ENCODE results near the gene LMAN2L. TPM values are rescaled to one million over a fixed set of nuclear protein-coding genes. Genes with fewer than 3 reads are reported as not detected.

Gene LMAN2L
- total and polyA plus RNA-seq, 5 donors from 2014 or later: 5.4 to 22.7 (median 19.6) TPM

DNA sequence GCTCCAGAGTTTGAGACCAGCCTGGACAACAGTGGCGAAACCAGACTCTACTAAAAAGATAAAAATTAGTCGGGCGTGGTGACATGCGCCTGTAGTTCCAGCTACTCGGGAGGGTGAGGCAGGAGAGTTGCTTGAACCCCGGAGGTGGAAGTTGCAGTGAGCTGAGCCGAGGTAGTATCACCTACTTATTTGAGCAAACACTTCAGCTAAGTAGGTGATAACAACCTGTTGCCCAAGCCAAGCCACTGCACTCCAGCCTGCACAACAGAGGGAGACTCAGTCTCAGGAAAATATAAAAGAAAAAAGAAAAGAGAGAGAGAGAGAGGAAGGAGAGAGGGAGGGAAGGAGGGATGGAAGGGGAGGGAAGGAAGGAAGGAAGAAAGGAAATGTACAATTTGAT is 76.0 kb downstream of the LMAN2L start:
- Histone ChIP-seq H3K4me3 (ENCODE audit: low read depth, low read length) (no peak overlapping the region), H3K27me3 (ENCODE audit: control insufficient read depth, insufficient read depth, low read length) (no peaks in the 10 kb centered on the region), H3K27ac (ENCODE audit: insufficient read depth, low read length, poor library complexity, severe bottlenecking) (no peak overlapping the region), H3K36me3 (ENCODE audit: control insufficient read depth, insufficient read depth, low read length) (no peaks in the 10 kb centered on the region), H3K9me3 (ENCODE audit: control insufficient read depth in 2 of 2, low read length in 2 of 2) (no peaks in the 10 kb centered on the region), H3K4me1 (ENCODE audit: control insufficient read depth, insufficient read depth, low read length, poor library complexity, severe bottlenecking) (no peaks in the 10 kb centered on the region)
- H3K4me1 Mint-ChIP-seq: no peaks in the 10 kb centered on the region
- H3K27me3 Mint-ChIP-seq: peaks cover 7% of the 10 kb centered on the region
- DNase-seq: no peak
- H3K9me3 Mint-ChIP-seq: peaks cover 0 to 4% (median 1%) of the 10 kb centered on the region in 7 donors
- H3K4me3 Mint-ChIP-seq: no peak overlapping the region
- no peak for ATAC-seq (ENCODE audit: low read depth in 2 of 2)
- no peaks in the 10 kb centered on the region for H3K36me3 Mint-ChIP-seq
- H3K27ac Mint-ChIP-seq: no peak overlapping the region

GRCh38 chr2:96663177-96663576 is 76.7 kb downstream of the LMAN2L start:
- DNase-seq: no peak
- peaks cover 0 to 4% (median 1%) of the 10 kb centered on the region in 7 donors for H3K9me3 Mint-ChIP-seq
- no peaks in the 10 kb centered on the region for H3K9me3 ChIP-seq (ENCODE audit: control insufficient read depth in 2 of 2, low read length in 2 of 2)
- H3K4me1 ChIP-seq (ENCODE audit: control insufficient read depth, insufficient read depth, low read length, poor library complexity, severe bottlenecking): no peaks in the 10 kb centered on the region
- no peak overlapping the region for H3K27ac Mint-ChIP-seq
- no peaks in the 10 kb centered on the region for H3K36me3 ChIP-seq (ENCODE audit: control insufficient read depth, insufficient read depth, low read length)
- H3K4me3 ChIP-seq (ENCODE audit: low read depth, low read length): no peak overlapping the region
- no peak overlapping the region for H3K27ac ChIP-seq (ENCODE audit: insufficient read depth, low read length, poor library complexity, severe bottlenecking)
- peaks cover 0 to 2% (median 0%) of the 10 kb centered on the region in 4 donors for H3K4me1 Mint-ChIP-seq
- H3K4me3 Mint-ChIP-seq: no peak overlapping the region
- no peaks in the 10 kb centered on the region for H3K27me3 ChIP-seq (ENCODE audit: control insufficient read depth, insufficient read depth, low read length)
- H3K27me3 Mint-ChIP-seq: peaks cover 7% of the 10 kb centered on the region
- no peak for ATAC-seq (ENCODE audit: low read depth in 2 of 2)
- H3K36me3 Mint-ChIP-seq: no peaks in the 10 kb centered on the region

- H3K4me3 ChIP-seq (ENCODE audit: low read depth, low read length): no peak overlapping the region
- H3K27me3 ChIP-seq (ENCODE audit: control insufficient read depth, insufficient read depth, low read length): no peaks in the 10 kb centered on the region
- Mint-ChIP-seq H3K9me3 (peaks cover 0 to 4% (median 1%) of the 10 kb centered on the region in 7 donors), H3K27ac (no peak overlapping the region), H3K4me3 (no peak overlapping the region), H3K27me3 (peaks cover 7% of the 10 kb centered on the region), H3K36me3 (no peaks in the 10 kb centered on the region), H3K4me1 (peaks cover 0 to 2% (median 0%) of the 10 kb centered on the region in 4 donors)
- DNase-seq: no peak
- no peak overlapping the region for H3K27ac ChIP-seq (ENCODE audit: insufficient read depth, low read length, poor library complexity, severe bottlenecking)
- no peaks in the 10 kb centered on the region for H3K4me1 ChIP-seq (ENCODE audit: control insufficient read depth, insufficient read depth, low read length, poor library complexity, severe bottlenecking)
- H3K9me3 ChIP-seq (ENCODE audit: control insufficient read depth in 2 of 2, low read length in 2 of 2): no peaks in the 10 kb centered on the region
- ATAC-seq (ENCODE audit: low read depth in 2 of 2): no peak
- H3K36me3 ChIP-seq (ENCODE audit: control insufficient read depth, insufficient read depth, low read length): no peaks in the 10 kb centered on the region
Measured at GRCh38 chr2:96662360-96662759, 77.5 kb downstream of the LMAN2L start.

GRCh38 chr2:96661324-96661723 is 78.5 kb downstream of the LMAN2L start:
- Histone ChIP-seq H3K27ac (ENCODE audit: insufficient read depth, low read length, poor library complexity, severe bottlenecking) (no peak overlapping the region), H3K36me3 (ENCODE audit: control insufficient read depth, insufficient read depth, low read length) (no peaks in the 10 kb centered on the region), H3K4me3 (ENCODE audit: low read depth, low read length) (no peak overlapping the region), H3K4me1 (ENCODE audit: control insufficient read depth, insufficient read depth, low read length, poor library complexity, severe bottlenecking) (no peaks in the 10 kb centered on the region), H3K27me3 (ENCODE audit: control insufficient read depth, insufficient read depth, low read length) (no peaks in the 10 kb centered on the region), H3K9me3 (ENCODE audit: control insufficient read depth in 2 of 2, low read length in 2 of 2) (no peaks in the 10 kb centered on the region)
- ATAC-seq (ENCODE audit: low read depth in 2 of 2): no peak
- Mint-ChIP-seq H3K27me3 (peaks cover 7% of the 10 kb centered on the region), H3K4me1 (peaks cover 0 to 2% (median 0%) of the 10 kb centered on the region in 4 donors), H3K36me3 (no peaks in the 10 kb centered on the region), H3K27ac (no peak overlapping the region), H3K4me3 (no peak overlapping the region), H3K9me3 (peaks cover 0 to 4% (median 1%) of the 10 kb centered on the region in 7 donors)
- no peak for DNase-seq

- Mint-ChIP-seq H3K27me3 (no peaks in the 10 kb centered on the region), H3K4me1 (peaks cover 0 to 4% (median 0%) of the 10 kb centered on the region in 4 donors), H3K9me3 (no peaks in the 10 kb centered on the region), H3K36me3 (no peaks in the 10 kb centered on the region), H3K4me3 (no peak overlapping the region), H3K27ac (no peak overlapping the region)
- H3K27ac ChIP-seq (ENCODE audit: insufficient read depth, low read length, poor library complexity, severe bottlenecking): no peak overlapping the region
- H3K36me3 ChIP-seq (ENCODE audit: control insufficient read depth, insufficient read depth, low read length): no peaks in the 10 kb centered on the region
- H3K27me3 ChIP-seq (ENCODE audit: control insufficient read depth, insufficient read depth, low read length): no peaks in the 10 kb centered on the region
- no peaks in the 10 kb centered on the region for H3K9me3 ChIP-seq (ENCODE audit: control insufficient read depth in 2 of 2, low read length in 2 of 2)
- no peaks in the 10 kb centered on the region for H3K4me1 ChIP-seq (ENCODE audit: control insufficient read depth, insufficient read depth, low read length, poor library complexity, severe bottlenecking)
- no peak overlapping the region for H3K4me3 ChIP-seq (ENCODE audit: low read depth, low read length)
- ATAC-seq (ENCODE audit: low read depth in 2 of 2) (no peak), DNase-seq (no peak)
Measured at GRCh38 chr2:96656540-96656939, 83.3 kb downstream of the LMAN2L start.

Other genes starting within 250 kb of the LMAN2L start
- gene NEURL3, start 234.7 kb downstream of the LMAN2L start, total RNA-seq: not detected
- gene NEURL3, start 234.7 kb downstream of the LMAN2L start, polyA plus RNA-seq: under 1 TPM in 1 of 4 donors, not detected in 3; 0.18 TPM
- 180 TPM for gene ARID5A, start 203.3 kb downstream of the LMAN2L start, total RNA-seq
- 10 to 100 TPM; 63.5 to 85.6 (median 73.6) TPM for gene ARID5A, start 203.3 kb downstream of the LMAN2L start, polyA plus RNA-seq
- gene KANSL3, start 101.8 kb downstream of the LMAN2L start, total RNA-seq: 55.6 TPM
- 10 to 100 TPM; 11.2 to 17.9 (median 13.6) TPM for gene KANSL3, start 101.8 kb downstream of the LMAN2L start, polyA plus RNA-seq
- not detected for gene FER1L5, start 97.3 kb downstream of the LMAN2L start, total RNA-seq
- gene FER1L5, start 97.3 kb downstream of the LMAN2L start, polyA plus RNA-seq: under 1 TPM in 2 of 4 donors, not detected in 2; 0.03 TPM
- gene CNNM4, start 20.8 kb upstream of the LMAN2L start, total RNA-seq: 11.2 TPM
- gene CNNM4, start 20.8 kb upstream of the LMAN2L start, polyA plus RNA-seq: 1 to 10 TPM in 3 of 4 donors, under 1 TPM in 1; 0.98 to 3.2 (median 2.6) TPM
- gene CNNM3, start 76.2 kb upstream of the LMAN2L start, total RNA-seq: 33.1 TPM
- 10 to 100 TPM in 2 of 4 donors, 1 to 10 TPM in 2; 4.9 to 14.0 (median 7.9) TPM for gene CNNM3, start 76.2 kb upstream of the LMAN2L start, polyA plus RNA-seq
- 16.4 TPM for gene ANKRD23, start 104.0 kb upstream of the LMAN2L start, total RNA-seq
- gene ANKRD23, start 104.0 kb upstream of the LMAN2L start, polyA plus RNA-seq: 1 to 10 TPM in 1 of 4 donors, under 1 TPM in 3; 0.68 to 1.1 (median 0.90) TPM
- 31.9 TPM for gene ANKRD39, start 118.0 kb upstream of the LMAN2L start, total RNA-seq
- 10 to 100 TPM; 30.2 to 44.4 (median 37.6) TPM for gene ANKRD39, start 118.0 kb upstream of the LMAN2L start, polyA plus RNA-seq
- gene SEMA4C, start 130.0 kb upstream of the LMAN2L start, total RNA-seq: 23.3 TPM
- gene SEMA4C, start 130.0 kb upstream of the LMAN2L start, polyA plus RNA-seq: 1 to 10 TPM; 1.3 to 3.1 (median 2.2) TPM
- gene FAM178B, start 246.5 kb upstream of the LMAN2L start, total RNA-seq: not detected
- under 1 TPM in 2 of 4 donors, not detected in 2; 0.06 to 0.59 TPM for gene FAM178B, start 246.5 kb upstream of the LMAN2L start, polyA plus RNA-seq

Measured in CD4-positive, CD25-positive, alpha-beta regulatory T cell (primary cell).